PC-3 (cell line): ENCODE data around the gene NUDT3. TPM values are rescaled to one million over a fixed set of nuclear protein-coding genes. Genes with fewer than 3 reads are reported as not detected.
A peak's percentile ranks its signal among the peaks of the same experiment; 100 is the strongest.
"Not testable (repeated sequence)": the region's sequence is repeated elsewhere in the genome, so short reads cannot be mapped to it uniquely, and the experiment has no call there.

Source experiments
- ATAC-seq: fragments of 200-7000 bp; cut with Tn5 transposase; 2 replicates; pipeline ENCODE4 v1.9.1; 2020; ENCODE audit warnings: mild to moderate bottlenecking, moderate library complexity
- BruUV-seq: library from RNA; stranded (reverse); fragments of 400-500 nt; replicated peaks from 2 replicates; lab custom pipeline; 2021; lab: Mats Ljungman, UMichigan
- CTCF ChIA-PET: fragments of 300-600 bp; sonication (Branson Sonifier 250); formaldehyde crosslinking; loops from one replicate; lab custom pipeline; 2022; ENCODE audit warnings: antibody characterized with exemption; lab: Charles Lee
- POLR2A ChIA-PET: fragments of 300-600 bp; sonication (Branson Sonifier 250); formaldehyde crosslinking; loops from one replicate; lab custom pipeline; 2022; ENCODE audit warnings: antibody characterized with exemption; ENCODE audit not compliant: unreplicated experiment; lab: Charles Lee
- DNase-seq: peaks from one replicate; pipeline ENCODE4 v3.0.0-alpha.2; 2015
- H2AFZ ChIP-seq: fragments of 300-600 bp; sonication (generic); 2 replicates; pipeline ENCODE4 v1.6.0; 2016; ENCODE audit warnings: antibody characterized with exemption, low read length
- H3F3A ChIP-seq: fragments of 300-600 bp; sonication (generic); one replicate; pipeline ENCODE4 v1.6.0; 2017; ENCODE audit warnings: antibody characterized with exemption, low read length, control low read depth, mild to moderate bottlenecking; ENCODE audit not compliant: unreplicated experiment
- H3K27ac ChIP-seq: fragments of 300-600 bp; sonication (generic); 2 replicates; pipeline ENCODE4 v1.5.1; 2016; ENCODE audit warnings: mild to moderate bottlenecking, low read length
- H3K27me3 ChIP-seq: fragments of 300-600 bp; sonication (generic); 2 replicates; pipeline ENCODE4 v1.6.1; 2016; ENCODE audit warnings: low read length, mixed read lengths
- H3K36me3 ChIP-seq: fragments of 300-600 bp; sonication (generic); 2 replicates; pipeline ENCODE4 v1.6.1; 2016; ENCODE audit warnings: low read depth, mixed run types, low read length, mixed read lengths
- H3K4me1 ChIP-seq: fragments of 300-600 bp; sonication (generic); 2 replicates; pipeline ENCODE4 v1.5.1; 2016; ENCODE audit warnings: low read length; ENCODE audit not compliant: insufficient read depth
- H3K4me2 ChIP-seq: fragments of 300-600 bp; sonication (generic); 2 replicates; pipeline ENCODE4 v1.6.0; 2016; ENCODE audit warnings: low read length
- H3K4me3 ChIP-seq: fragments of 300-600 bp; sonication (generic); 2 replicates; pipeline ENCODE4 v1.5.1; 2016; ENCODE audit warnings: mild to moderate bottlenecking, low read length, mixed read lengths
- H3K79me2 ChIP-seq: fragments of 300-600 bp; sonication (generic); 2 replicates; pipeline ENCODE4 v1.6.1; 2017; ENCODE audit warnings: low read length, mixed read lengths
- H3K9ac ChIP-seq: fragments of 300-600 bp; sonication (generic); 2 replicates; pipeline ENCODE4 v1.6.0; 2016; ENCODE audit warnings: mild to moderate bottlenecking, low read length
- H3K9me2 ChIP-seq: fragments of 300-600 bp; sonication (generic); replicated peaks from 2 replicates; pipeline ENCODE4 v1.6.1; 2016; ENCODE audit warnings: mixed run types, low read length, mixed read lengths
- H3K9me3 ChIP-seq: fragments of 300-600 bp; sonication (generic); 2 replicates; pipeline ENCODE4 v1.6.1; 2016; ENCODE audit warnings: low read length, mixed read lengths
- H4K20me1 ChIP-seq: fragments of 300-600 bp; sonication (generic); 2 replicates; pipeline ENCODE4 v1.6.1; 2016; ENCODE audit warnings: low read length, mixed read lengths
- EZH2 ChIP-seq: fragments of 300-600 bp; sonication (generic); IDR thresholded peaks from one replicate; pipeline ENCODE4 v1.6.1; 2017; ENCODE audit warnings: antibody characterized with exemption, mild to moderate bottlenecking, low read length; ENCODE audit not compliant: unreplicated experiment
- EZH2phosphoT487 ChIP-seq: fragments of 300-600 bp; sonication (generic); IDR thresholded peaks from 2 replicates; pipeline ENCODE4 v1.6.1; 2018; ENCODE audit warnings: mild to moderate bottlenecking, antibody characterized with exemption, low read length, borderline replicate concordance
- intact Hi-C: fragments of 100-400 bp; cut with micrococcal nuclease; formaldehyde crosslinking; loops from 2 replicates; pipeline ENCODE4 v1.9.0; 2023
- total RNA-seq: library from RNA; depleted of rRNA; stranded (reverse); fragments of >200 nt; gene quantifications from 2 replicates; pipeline ENCODE4 v1.2.3, GENCODE V29; 2014
- TF ChIP-seq, protein P1 (sequence below): fragments of 300-600 bp; sonication (generic); conservative IDR thresholded peaks from 2 replicates; pipeline ENCODE4 v1.5.1; 2017; ENCODE audit warnings: antibody characterized with exemption, low read depth, mild to moderate bottlenecking, low read length

The NUDT3 gene
- total RNA-seq, 1 experiment from 2014 or later: 24.6 TPM

DNA sequence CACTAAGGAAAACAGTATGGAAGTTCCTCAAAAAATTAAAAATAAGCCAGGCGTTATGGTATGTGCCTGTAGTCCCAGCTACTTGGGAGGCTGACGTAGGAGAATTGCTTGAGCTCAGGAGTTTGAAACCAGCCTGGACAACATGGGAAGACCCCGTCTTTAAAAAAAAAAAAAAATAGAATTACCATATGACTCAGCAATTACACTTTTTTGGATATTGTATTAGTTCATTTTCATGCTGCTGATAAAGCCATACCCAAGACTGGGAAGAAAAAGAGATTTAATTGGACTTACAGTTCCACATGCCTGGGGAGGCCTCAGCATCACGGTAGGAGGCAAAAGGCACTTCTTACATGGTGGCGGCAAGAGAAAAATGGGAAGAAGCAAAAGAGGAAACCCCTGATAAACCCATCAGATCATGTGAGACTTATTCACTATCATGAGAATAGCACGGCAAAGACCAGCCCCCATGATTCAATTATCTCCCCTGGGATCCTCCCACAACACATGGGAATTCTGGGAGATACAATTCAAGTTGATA lies 132.9 kb downstream of the NUDT3 start:
- Histone ChIP-seq H4K20me1 (no peaks in the 10 kb centered on the region), H3K9ac (no peak overlapping the region), H3K4me3 (no peak overlapping the region), H3F3A (no peaks in the 10 kb centered on the region), H3K4me1 (no peaks in the 10 kb centered on the region), H3K9me2 (no peaks in the 10 kb centered on the region), H2AFZ (no peak overlapping the region), H3K9me3 (no peaks in the 10 kb centered on the region), H3K27me3 (no peaks in the 10 kb centered on the region), H3K27ac (no peak overlapping the region), H3K79me2 (no peaks in the 10 kb centered on the region), H3K4me2 (no peak overlapping the region), H3K36me3 (no peaks in the 10 kb centered on the region)
- POLR2A ChIA-PET: no interaction called here
- ATAC-seq (no peak), DNase-seq (no peak)
- CTCF ChIA-PET: no interaction called here
- intact Hi-C loops: no loop called here
- no TSS peak for BruUV-seq
- TF ChIP-seq, protein P1, sequence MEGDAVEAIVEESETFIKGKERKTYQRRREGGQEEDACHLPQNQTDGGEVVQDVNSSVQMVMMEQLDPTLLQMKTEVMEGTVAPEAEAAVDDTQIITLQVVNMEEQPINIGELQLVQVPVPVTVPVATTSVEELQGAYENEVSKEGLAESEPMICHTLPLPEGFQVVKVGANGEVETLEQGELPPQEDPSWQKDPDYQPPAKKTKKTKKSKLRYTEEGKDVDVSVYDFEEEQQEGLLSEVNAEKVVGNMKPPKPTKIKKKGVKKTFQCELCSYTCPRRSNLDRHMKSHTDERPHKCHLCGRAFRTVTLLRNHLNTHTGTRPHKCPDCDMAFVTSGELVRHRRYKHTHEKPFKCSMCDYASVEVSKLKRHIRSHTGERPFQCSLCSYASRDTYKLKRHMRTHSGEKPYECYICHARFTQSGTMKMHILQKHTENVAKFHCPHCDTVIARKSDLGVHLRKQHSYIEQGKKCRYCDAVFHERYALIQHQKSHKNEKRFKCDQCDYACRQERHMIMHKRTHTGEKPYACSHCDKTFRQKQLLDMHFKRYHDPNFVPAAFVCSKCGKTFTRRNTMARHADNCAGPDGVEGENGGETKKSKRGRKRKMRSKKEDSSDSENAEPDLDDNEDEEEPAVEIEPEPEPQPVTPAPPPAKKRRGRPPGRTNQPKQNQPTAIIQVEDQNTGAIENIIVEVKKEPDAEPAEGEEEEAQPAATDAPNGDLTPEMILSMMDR: no peak
- no peak for TF ChIP-seq EZH2
- TF ChIP-seq EZH2phosphoT487: no peak

DNA sequence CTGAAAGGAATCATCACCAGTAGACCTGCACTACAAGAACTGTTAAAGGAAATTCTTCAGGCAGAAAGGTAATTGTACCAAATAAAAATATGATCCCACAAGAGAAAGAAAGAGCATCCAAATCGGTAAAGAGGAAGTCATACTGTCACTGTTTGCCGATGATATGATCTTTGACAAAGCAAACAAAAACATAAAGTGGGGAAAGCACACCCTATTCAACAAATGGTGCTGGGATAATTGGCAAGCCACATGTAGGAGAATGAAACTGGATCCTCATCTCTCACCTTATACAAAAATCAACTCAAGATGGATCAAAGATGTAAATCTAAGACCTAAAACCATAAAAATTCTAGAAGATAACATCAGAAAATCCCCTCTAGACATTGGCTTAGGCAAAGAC lies 140.1 kb downstream of the NUDT3 start:
- intact Hi-C loops, H3K27ac ChIP-seq, H3K27me3 ChIP-seq, H2AFZ ChIP-seq, POLR2A ChIA-PET, H3K9me2 ChIP-seq, CTCF ChIA-PET, H3K36me3 ChIP-seq, H3F3A ChIP-seq, H3K4me3 ChIP-seq, H3K9ac ChIP-seq, H3K9me3 ChIP-seq, H4K20me1 ChIP-seq, ATAC-seq, BruUV-seq: not testable (repeated sequence)
- peak; percentile 40 for DNase-seq
- 0 out of 2 replicates have a peak overlapping the region, but pooled peaks have one; percentile 34 for H3K4me2 ChIP-seq
- peaks cover 23% of the 10 kb centered on the region for H3K4me1 ChIP-seq
- peaks cover 11% of the 10 kb centered on the region; the same call in 1 of the 2 replicates for H3K79me2 ChIP-seq

DNA sequence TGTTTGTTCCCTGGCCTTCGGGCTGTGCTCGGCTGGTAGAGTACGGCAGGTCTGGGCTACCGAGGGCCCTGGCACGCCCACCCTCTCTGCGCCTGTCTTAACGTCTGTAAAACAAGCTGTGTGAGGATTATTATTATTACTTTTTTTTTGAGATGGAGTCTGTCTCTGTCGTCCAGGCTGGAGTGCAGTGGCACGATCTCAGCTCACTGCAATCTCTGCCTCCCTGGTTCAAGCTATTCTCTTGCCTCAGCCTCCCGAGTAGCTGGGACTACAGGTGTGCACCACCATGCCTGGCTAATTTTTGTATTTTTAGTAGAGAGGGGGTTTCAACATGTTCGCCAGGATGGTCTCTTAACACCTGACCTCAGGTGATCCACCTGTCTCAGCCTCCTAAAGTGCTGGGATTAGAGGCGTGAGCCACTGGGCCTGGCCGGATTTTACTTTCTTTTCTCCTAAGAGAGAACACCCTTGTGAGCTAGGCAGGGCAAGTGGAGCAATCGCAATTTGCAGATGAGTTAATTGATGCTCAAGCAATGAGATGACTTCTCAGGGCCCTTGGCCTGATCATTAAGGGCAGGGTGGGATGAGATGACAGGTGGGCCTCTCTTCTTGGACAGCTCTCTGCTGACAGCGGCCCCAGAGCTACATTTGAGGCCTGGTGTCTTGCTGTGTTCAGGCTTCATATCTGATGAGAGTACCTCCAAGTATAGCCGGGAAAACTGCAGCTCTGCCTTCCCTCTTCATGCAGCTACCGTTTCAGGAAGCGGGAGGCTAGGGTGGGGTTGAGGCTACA lies 142.8 kb downstream of the NUDT3 start:
- Histone ChIP-seq H3K27me3 (no peaks in the 10 kb centered on the region), H3K4me3 (peak overlapping the region; percentile 79), H3K79me2 (peaks cover 11% of the 10 kb centered on the region; the same call in 1 of the 2 replicates), H3K4me2 (peak overlapping the region; percentile 94), H3K4me1 (peaks cover 47% of the 10 kb centered on the region), H3F3A (peaks cover 3% of the 10 kb centered on the region), H4K20me1 (no peaks in the 10 kb centered on the region), H3K9me3 (no peaks in the 10 kb centered on the region), H3K9me2 (no peaks in the 10 kb centered on the region), H3K27ac (no peak overlapping the region), H2AFZ (peak overlapping the region; percentile 100), H3K9ac (peak overlapping the region; percentile 89), H3K36me3 (peaks cover 6% of the 10 kb centered on the region; the same call in 1 of the 2 replicates)
- ChIA-PET POLR2A (no interaction called here), CTCF (interaction anchor here (0.7 to 3.5 kb wide), 5 partner anchors 17 to 167 kb away, joined by 3 to 34 read pairs (median 4); no protein-coding TSS in a partner anchor)
- intact Hi-C loops: loop anchor here (1.0 to 5.0 kb wide), 5 partner anchors 91 to 358 kb away; no protein-coding TSS in a partner anchor
- peak; percentile 2 for ATAC-seq
- BruUV-seq: no TSS peak
- no peak for TF ChIP-seq EZH2
- TF ChIP-seq, protein P1: no peak
- no peak for TF ChIP-seq EZH2phosphoT487
- no peak for DNase-seq
